ENCODE results near the gene DPP9.

DNA sequence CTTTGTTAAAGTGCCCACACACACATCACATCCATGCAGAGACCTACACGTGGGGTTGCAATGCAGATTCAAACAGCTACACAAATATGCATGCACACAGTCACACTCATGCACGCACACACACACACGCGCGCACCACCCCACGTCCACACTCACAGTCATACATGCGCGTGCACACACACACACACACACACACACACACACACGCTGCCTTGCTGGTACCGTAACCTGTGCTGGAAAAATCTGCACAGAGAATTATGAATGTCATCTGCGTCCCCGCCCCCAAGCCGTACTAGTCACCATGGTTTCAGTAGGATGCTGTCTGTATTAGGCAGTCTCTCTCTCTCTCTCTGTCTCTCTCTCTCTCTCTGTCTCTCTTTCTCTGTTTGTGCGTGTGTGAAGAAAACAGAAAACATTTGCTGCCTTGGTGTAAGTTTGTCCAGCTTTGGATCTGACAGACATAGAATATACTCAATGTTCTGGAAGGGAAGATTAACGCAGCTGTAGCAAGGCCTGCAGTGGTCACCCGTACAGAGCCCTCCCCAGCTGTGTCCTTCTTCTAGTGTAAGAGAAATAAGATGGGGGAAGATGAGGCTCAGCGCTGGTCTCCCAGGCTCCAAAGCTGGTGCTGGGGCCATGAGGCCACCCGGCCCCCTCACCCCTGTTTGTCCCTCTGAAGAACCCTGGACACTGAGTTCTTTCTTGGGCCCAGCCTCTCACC lies 26.4 kb upstream of the DPP9 start:
- TF ChIP-seq, protein P1, sequence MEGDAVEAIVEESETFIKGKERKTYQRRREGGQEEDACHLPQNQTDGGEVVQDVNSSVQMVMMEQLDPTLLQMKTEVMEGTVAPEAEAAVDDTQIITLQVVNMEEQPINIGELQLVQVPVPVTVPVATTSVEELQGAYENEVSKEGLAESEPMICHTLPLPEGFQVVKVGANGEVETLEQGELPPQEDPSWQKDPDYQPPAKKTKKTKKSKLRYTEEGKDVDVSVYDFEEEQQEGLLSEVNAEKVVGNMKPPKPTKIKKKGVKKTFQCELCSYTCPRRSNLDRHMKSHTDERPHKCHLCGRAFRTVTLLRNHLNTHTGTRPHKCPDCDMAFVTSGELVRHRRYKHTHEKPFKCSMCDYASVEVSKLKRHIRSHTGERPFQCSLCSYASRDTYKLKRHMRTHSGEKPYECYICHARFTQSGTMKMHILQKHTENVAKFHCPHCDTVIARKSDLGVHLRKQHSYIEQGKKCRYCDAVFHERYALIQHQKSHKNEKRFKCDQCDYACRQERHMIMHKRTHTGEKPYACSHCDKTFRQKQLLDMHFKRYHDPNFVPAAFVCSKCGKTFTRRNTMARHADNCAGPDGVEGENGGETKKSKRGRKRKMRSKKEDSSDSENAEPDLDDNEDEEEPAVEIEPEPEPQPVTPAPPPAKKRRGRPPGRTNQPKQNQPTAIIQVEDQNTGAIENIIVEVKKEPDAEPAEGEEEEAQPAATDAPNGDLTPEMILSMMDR (IDR thresholded peaks at IDR 0.05): no peak
- no peak for TF ChIP-seq ZFX (IDR thresholded peaks at IDR 0.05; ENCODE audit: borderline replicate concordance)
